ENCODE measurements around the gene SYTL3. TPM values are rescaled to one million over a fixed set of nuclear protein-coding genes. Genes with fewer than 3 reads are reported as not detected.
A peak's percentile ranks its signal among the peaks of the same experiment; 100 is the strongest.
"Not testable (repeated sequence)": the region's sequence is repeated elsewhere in the genome, so short reads cannot be mapped to it uniquely, and the experiment has no call there.

The SYTL3 gene
- total RNA-seq, 1 donor from 2014 or later = 2.8 TPM

GRCh38 chr6:158789115-158789917 is 139.5 kb downstream of the SYTL3 start:
- Mint-ChIP-seq H3K27ac (ENCODE audit: unreplicated experiment) (peak overlapping the region; percentile 99), H3K4me3 (ENCODE audit: unreplicated experiment) (peak overlapping the region; percentile 86), H3K4me1 (ENCODE audit: low read depth, unreplicated experiment) (peaks cover 47% of the 10 kb centered on the region), H3K36me3 (ENCODE audit: unreplicated experiment) (no peaks in the 10 kb centered on the region), H3K9me3 (ENCODE audit: unreplicated experiment) (peaks cover 14% of the 10 kb centered on the region), H3K27me3 (ENCODE audit: unreplicated experiment) (peaks cover 13% of the 10 kb centered on the region)
- TF ChIP-seq CTCF (IDR thresholded peaks at IDR 0.05; ENCODE audit: partially characterized antibody, unreplicated experiment) = no peak
- peak; percentile 71 for DNase-seq

- H3K27ac Mint-ChIP-seq (ENCODE audit: unreplicated experiment) = peak overlapping the region; percentile 99
- H3K4me1 Mint-ChIP-seq (ENCODE audit: low read depth, unreplicated experiment) = peaks cover 49% of the 10 kb centered on the region
- H3K9me3 Mint-ChIP-seq (ENCODE audit: unreplicated experiment) = peaks cover 8% of the 10 kb centered on the region
- no peak for TF ChIP-seq CTCF (IDR thresholded peaks at IDR 0.05; ENCODE audit: partially characterized antibody, unreplicated experiment)
- peak overlapping the region; percentile 46 for H3K4me3 Mint-ChIP-seq (ENCODE audit: unreplicated experiment)
- H3K27me3 Mint-ChIP-seq (ENCODE audit: unreplicated experiment) = peaks cover 10% of the 10 kb centered on the region
- DNase-seq = no peak
- H3K36me3 Mint-ChIP-seq (ENCODE audit: unreplicated experiment) = no peaks in the 10 kb centered on the region
Observed at GRCh38 chr6:158791274-158791855, 141.5 kb downstream of the SYTL3 start.

DNA sequence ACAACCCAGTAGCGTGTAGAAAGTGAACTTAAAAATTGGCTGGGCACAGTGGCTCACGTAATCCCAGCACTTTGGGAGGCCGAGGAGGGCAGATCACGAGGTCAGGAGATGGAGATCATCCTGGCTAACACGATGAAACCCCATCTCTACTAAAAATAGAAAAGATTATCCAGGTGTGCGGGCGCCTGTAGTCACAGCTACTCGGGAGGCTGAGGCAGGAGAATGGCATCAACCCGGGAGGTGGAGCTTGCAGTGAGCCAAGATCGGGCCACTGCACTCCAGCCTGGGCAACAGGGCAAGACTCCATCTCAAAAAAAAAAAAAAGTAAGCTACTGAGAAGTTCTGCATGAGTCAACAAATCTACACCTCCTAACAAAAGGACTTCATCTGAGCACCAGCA is 142.7 kb downstream of the SYTL3 start:
- Mint-ChIP-seq H3K27ac (ENCODE audit: unreplicated experiment) (peak overlapping the region; percentile 38), H3K27me3 (ENCODE audit: unreplicated experiment) (peaks cover 10% of the 10 kb centered on the region), H3K4me1 (ENCODE audit: low read depth, unreplicated experiment) (peaks cover 46% of the 10 kb centered on the region)
- DNase-seq; H3K9me3 Mint-ChIP-seq (ENCODE audit: unreplicated experiment); H3K36me3 Mint-ChIP-seq (ENCODE audit: unreplicated experiment); H3K4me3 Mint-ChIP-seq (ENCODE audit: unreplicated experiment): not testable (repeated sequence)

- H3K27ac Mint-ChIP-seq (ENCODE audit: unreplicated experiment) = no peak overlapping the region
- H3K27me3 Mint-ChIP-seq (ENCODE audit: unreplicated experiment) = peaks cover 10% of the 10 kb centered on the region
- DNase-seq = no peak
- H3K4me3 Mint-ChIP-seq (ENCODE audit: unreplicated experiment) = no peak overlapping the region
- TF ChIP-seq CTCF (IDR thresholded peaks at IDR 0.05; ENCODE audit: partially characterized antibody, unreplicated experiment) = peak; percentile 36
- H3K36me3 Mint-ChIP-seq (ENCODE audit: unreplicated experiment) = no peaks in the 10 kb centered on the region
- H3K9me3 Mint-ChIP-seq (ENCODE audit: unreplicated experiment) = peaks cover 11% of the 10 kb centered on the region
- H3K4me1 Mint-ChIP-seq (ENCODE audit: low read depth, unreplicated experiment) = peaks cover 44% of the 10 kb centered on the region
Observed at GRCh38 chr6:158793432-158793831, 143.6 kb downstream of the SYTL3 start.

DNA sequence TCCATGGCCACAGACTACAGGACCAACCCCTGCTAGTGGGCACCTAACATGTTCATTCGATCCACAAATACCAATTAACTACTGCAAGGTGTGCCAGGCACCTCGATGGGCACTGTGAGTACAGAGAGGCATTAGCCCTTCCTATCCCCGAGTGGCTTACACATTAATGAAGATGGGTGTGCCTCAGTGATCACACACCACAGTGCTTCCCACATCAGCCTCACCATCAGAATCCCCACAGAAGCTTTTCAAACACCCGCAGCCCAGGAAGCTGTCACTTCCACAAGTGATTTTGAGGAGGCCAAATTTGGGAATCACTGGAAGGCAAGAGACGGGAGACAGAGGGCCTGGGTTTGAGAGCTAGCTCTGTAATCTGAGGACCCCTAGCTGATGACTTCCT is 145.7 kb downstream of the SYTL3 start:
- no peak for TF ChIP-seq CTCF (IDR thresholded peaks at IDR 0.05; ENCODE audit: partially characterized antibody, unreplicated experiment)
- Mint-ChIP-seq H3K4me3 (ENCODE audit: unreplicated experiment) (no peak overlapping the region), H3K27me3 (ENCODE audit: unreplicated experiment) (peaks cover 6% of the 10 kb centered on the region), H3K36me3 (ENCODE audit: unreplicated experiment) (no peaks in the 10 kb centered on the region), H3K27ac (ENCODE audit: unreplicated experiment) (peak overlapping the region; percentile 48), H3K9me3 (ENCODE audit: unreplicated experiment) (peaks cover 5% of the 10 kb centered on the region), H3K4me1 (ENCODE audit: low read depth, unreplicated experiment) (peaks cover 41% of the 10 kb centered on the region)
- DNase-seq = no peak
